Left forelimb (tissue), 1 donor: ENCODE measurements around the gene SST.

Experiments
- DNase-seq: peaks from one replicate; pipeline ENCODE4 v3.0.0-alpha.2; 2018; ENCODE audit warnings: low spot score

SST gene

GRCh38 chr3:187629711-187630110 lies 40.5 kb downstream of the SST start:
- no peak for DNase-seq

- no peak for DNase-seq
Observed at GRCh38 chr3:187628169-187628568, 42.0 kb downstream of the SST start.

DNA sequence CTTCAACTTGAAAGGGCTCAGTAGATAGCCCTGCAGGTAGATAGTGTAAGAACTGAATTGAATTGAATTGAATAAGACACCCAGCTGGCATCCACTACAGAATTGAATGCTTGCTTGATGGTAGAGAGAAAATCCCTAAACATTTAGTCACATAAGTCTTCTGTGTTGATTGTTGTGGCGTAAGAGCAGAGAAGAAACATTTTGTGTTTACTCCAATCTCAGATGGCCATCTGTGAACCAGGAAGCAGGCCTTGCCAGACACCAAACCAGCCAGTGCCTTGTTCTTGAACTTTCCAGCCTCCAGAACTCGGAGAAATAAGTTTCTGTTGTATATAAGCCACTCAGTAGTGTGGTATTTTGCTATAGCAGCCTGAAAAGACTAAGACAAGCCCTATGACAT lies 43.6 kb downstream of the SST start:
- no peak for DNase-seq

DNA sequence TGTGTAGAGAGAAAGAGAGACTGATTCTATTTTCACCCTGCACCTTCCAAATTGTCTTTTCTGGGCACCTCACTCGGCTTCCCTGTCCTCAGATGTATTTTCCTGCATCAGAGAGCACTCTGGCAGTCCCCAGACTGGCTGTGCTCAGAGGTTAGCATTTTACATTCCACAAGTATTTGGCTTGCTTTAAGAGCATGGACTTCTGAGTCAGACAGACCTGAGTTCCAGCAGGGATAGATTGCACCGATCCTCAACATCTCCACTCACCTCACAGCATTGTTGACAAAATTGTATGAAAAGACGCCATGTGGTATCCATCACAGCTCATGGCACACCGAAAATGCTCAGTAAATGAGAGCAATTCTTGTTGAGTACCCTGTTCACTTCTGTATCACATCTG lies 45.6 kb downstream of the SST start:
- no peak for DNase-seq

GRCh38 chr3:187623285-187623814 lies 46.8 kb downstream of the SST start:
- no peak for DNase-seq

GRCh38 chr3:187621881-187622280 lies 48.3 kb downstream of the SST start:
- no peak for DNase-seq

GRCh38 chr3:187619461-187619860 lies 50.7 kb downstream of the SST start:
- no peak for DNase-seq
